HG02610 (cell line): Measurements from ENCODE around the gene SLC22A15.
A peak's percentile ranks its signal among the peaks of the same experiment; 100 is the strongest.
"Not testable (repeated sequence)": the region's sequence is repeated elsewhere in the genome, so short reads cannot be mapped to it uniquely, and the experiment has no call there.

Source experiments
- ATAC-seq: cut with Tn5 transposase; IDR thresholded peaks from one replicate; pipeline ENCODE4 v1.9.1; 2021; ENCODE audit warnings: mild to moderate bottlenecking, moderate library complexity; ENCODE audit not compliant: unreplicated experiment

The SLC22A15 gene

DNA sequence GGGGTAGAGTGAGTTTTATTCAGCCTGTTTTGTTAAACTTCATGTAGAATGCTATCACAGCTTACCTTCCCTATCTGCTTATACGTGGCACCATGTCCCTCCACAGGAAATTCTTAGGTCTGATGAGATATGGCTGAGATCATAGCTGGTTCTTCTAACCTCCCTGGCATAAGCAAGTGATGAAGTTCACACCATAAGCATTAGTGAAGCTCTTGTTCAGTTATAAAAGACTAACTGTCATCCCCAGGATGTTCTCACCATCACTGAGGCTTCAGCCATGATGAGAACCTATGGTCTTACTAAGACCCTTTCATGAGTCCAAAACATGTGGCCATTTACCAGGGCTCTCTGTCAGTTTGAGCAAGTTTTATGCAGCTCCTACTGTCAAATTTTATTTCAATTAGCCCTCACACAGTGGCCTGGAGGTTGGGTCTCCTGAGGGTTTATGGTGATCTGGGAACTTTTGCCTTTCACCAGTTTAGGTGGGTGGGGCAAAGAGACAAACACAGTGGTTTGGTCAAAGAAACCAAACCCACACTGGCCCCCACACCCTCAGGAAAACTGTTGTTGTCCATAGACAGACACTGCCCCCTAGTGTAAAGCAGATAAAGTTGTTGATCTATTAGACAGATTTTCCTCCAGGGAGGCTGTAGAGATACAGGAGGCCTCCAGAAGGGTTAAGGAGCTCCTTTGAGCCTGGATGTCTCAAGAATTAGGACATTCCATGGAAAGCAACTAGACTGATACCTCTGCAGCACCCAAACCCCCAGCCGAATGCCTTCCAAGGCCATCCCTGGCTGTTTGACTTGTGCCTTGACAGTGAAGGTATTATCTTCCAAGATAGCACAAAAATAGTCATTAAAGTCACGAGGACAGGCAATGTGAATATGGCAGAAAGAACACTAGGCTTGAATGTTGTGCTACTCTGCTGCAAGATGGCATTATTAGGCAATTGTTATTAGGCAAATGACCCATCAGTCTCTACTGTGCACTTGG, 5.0 kb downstream of the SLC22A15 start:
- ATAC-seq, result no peak

- ATAC-seq, result no peak
Measured at GRCh38 chr1:115982400-115982799, 6.1 kb downstream of the SLC22A15 start.

DNA sequence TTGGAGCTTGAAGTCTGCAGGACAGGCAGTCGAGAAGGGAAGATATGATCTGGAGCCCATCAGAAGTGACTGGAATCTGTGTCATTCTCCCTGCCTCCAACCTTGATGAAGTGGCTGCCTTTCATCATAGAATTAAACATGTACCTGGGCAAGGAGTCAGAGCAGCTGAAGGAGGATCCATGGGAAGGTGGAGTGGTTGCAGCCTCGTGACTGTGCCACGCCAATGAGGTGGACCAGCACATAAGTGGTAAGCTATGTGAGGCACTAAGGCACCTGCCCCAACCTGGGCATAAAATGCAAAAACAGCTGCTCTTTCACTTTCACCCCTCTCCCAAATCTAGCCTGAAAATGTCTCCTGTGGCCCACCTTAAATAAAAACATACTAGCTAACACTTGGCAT, 7.3 kb downstream of the SLC22A15 start:
- no peak for ATAC-seq

DNA sequence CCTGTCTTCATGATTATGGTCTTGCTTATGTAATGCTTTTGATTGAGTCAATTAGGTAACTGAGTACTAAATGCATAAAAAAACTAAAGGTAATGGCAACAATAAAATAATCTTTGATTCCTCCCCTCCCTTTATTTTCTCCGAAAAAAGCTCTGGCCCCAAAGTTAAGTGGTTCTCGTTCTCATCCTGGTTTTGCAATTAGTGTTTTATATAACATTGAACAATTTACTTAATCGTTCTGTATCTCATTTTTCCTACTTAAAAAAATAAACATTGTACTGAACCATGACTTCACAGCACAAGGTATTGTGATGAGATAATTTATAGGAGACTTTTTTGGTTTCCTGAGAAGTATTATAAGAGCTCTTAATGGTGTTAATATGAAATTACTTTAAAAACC, 11.3 kb downstream of the SLC22A15 start:
- no peak for ATAC-seq

DNA sequence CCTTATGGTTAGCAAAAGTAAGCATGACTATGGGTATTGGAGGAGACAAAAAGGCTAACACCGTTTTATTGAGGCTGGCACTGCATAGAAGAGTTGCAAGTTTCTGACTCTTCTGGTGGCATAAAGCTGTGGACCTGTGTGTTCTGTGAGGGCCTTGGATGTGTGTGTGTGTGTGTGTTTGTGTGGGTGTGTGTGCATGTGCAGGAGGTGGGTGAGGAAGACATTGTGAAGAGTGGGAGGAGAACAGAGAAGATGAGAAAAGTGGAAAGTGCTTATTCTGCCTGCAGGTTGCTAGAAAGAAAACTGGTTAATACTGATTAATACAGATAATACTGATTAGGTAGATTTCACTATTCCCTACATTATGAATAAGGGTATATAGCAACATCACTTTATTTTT, 12.6 kb downstream of the SLC22A15 start:
- ATAC-seq, result no peak

- no peak for ATAC-seq
Measured at GRCh38 chr1:115989699-115990098, 13.4 kb downstream of the SLC22A15 start.

DNA sequence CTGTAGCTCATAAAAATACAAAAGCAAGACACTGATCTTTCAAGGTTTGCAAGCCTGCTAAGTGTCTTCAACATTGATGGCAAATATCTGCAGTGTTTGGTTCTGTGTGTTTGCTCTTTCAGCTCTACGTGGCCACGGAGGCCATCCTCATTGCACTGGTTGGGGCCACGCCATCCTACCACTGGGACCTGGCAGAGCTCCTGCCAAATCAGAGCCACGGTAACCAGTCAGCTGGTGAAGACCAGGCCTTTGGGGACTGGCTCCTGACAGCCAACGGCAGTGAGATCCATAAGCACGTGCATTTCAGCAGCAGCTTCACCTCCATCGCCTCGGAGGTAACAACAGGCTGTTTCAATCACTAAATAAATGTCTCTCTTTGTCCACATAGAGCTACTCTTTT, 15.6 kb downstream of the SLC22A15 start:
- no peak for ATAC-seq

GRCh38 chr1:115997921-115998320, 21.6 kb downstream of the SLC22A15 start:
- not testable (repeated sequence) for ATAC-seq

- ATAC-seq, result no peak
Measured at GRCh38 chr1:116001739-116002487, 25.6 kb downstream of the SLC22A15 start.

- ATAC-seq, result no peak
Measured at GRCh38 chr1:116002781-116003420, 26.6 kb downstream of the SLC22A15 start.

GRCh38 chr1:116003823-116004222, 27.5 kb downstream of the SLC22A15 start:
- ATAC-seq, result no peak

DNA sequence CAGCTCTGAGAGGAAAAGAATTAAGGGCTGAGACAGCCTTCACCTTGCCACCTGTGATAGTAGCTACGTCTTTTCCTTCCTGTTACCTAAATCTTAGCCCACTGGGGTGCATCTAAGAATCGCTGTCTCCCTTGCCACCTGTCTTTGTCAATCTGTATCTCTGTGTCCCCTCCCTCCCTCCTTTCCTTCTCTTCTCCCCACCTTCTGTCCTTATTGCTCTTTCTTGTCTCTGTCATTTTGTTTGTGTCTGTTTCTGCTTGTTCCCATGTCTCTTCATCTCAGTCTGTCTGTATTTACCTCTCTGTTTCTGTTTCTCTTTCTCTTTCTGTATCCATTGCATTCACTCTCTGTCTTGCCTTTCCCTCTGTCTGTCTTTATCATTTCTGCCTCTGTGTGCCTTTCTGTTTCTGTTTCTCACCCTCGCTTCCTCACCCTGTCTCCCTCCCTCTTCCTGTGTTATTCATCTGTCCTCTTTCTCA, 30.2 kb downstream of the SLC22A15 start:
- ATAC-seq, result peak; percentile 95

DNA sequence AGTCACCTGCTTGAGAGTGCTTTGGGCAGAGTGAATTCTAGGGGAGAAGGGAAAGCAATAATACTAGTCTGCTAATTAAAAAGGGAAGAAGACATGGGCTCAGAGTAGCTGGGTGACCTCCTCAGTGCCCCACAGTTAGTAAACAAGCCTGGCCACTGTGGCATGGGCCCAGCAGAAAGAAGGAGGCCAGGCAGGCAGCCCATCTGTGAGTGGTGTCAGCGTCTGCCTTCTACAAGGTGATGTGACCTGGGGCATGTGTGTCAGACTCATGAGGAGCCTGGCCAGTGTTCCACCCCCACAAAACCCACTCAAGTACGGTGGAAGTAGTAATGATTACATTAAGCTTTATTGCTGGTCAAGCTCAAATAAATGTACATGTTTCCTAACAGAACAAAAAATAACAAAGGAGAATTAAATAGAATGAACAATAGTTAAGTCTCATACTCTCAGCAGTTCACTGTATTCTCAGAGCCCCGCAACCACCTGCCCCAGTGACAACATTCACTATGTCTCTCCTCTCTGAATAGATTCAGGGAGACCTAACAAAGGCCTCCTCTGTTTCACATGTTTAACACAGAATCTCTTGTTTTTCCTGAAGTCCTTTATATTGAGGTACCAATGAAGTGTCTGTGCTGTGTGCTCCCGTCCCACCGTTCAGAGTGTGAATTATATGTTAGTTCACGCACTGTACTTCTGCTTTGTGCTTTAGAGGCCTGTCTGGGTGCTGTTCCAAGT, 32.5 kb downstream of the SLC22A15 start:
- ATAC-seq, result no peak

- no peak for ATAC-seq
Measured at GRCh38 chr1:116012716-116013115, 36.4 kb downstream of the SLC22A15 start.

- ATAC-seq, result no peak
Measured at GRCh38 chr1:116015679-116016078, 39.4 kb downstream of the SLC22A15 start.

GRCh38 chr1:116018007-116018406, 41.7 kb downstream of the SLC22A15 start:
- ATAC-seq, result no peak

- no peak for ATAC-seq
Measured at GRCh38 chr1:116019653-116020253, 43.4 kb downstream of the SLC22A15 start.

DNA sequence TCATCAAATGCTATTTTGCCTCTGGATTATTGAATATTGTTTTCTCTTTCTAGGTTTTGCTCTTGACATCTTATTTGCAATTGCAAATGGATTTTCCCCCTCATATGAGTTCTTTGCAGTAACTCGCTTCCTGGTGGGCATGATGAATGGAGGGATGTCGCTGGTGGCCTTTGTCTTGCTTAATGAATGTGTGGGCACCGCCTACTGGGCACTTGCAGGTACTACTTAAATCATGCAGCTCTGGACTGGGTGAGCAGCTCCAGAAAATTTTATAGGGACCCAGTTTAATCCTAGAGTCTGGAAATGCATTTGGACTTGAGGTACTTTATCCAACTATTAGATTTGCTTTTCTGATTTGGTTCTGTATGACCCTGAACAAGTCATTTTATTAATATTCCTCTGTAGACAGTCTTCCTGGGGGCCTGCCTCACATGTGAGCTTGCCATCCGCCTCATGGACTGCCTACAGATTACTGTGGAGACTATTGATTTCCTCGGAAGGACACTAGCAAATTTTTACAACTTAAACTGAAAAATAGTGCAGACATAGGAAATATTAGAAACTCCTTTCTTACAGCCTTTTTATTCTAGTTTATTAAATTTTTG, 44.5 kb downstream of the SLC22A15 start:
- peak; percentile 71 for ATAC-seq

GRCh38 chr1:116024626-116025025, 48.3 kb downstream of the SLC22A15 start:
- no peak for ATAC-seq

GRCh38 chr1:116026631-116027030, 50.3 kb downstream of the SLC22A15 start:
- ATAC-seq, result no peak
